GM23338 (cell line): ENCODE results near the gene DENND6A. TPM values are rescaled to one million over a fixed set of nuclear protein-coding genes. Genes with fewer than 3 reads are reported as not detected.

Source experiments
- ATAC-seq: fragments of 200-7000 bp; cut with Tn5 transposase; 3 replicates; pipeline ENCODE4 v1.9.1; 2020
- DNase-seq: peaks from one replicate; pipeline ENCODE4 v3.0.0-alpha.2; 2015; ENCODE audit warnings: low spot score
- H2AFZ ChIP-seq: fragments of 200-600 bp; sonication (generic); 2 replicates; pipeline ENCODE4 v1.8.0; 2016; ENCODE audit warnings: antibody characterized with exemption, mild to moderate bottlenecking, moderate library complexity
- H3F3A ChIP-seq: fragments of 200-600 bp; sonication (generic); replicated peaks from 2 replicates; pipeline ENCODE4 v1.8.0; 2017; ENCODE audit warnings: antibody characterized with exemption, mixed run types, low read depth
- H3K27ac ChIP-seq: fragments of 200-600 bp; sonication (generic); 2 replicates; pipeline ENCODE4 v1.6.1; 2016; ENCODE audit warnings: low read depth
- H3K27me3 ChIP-seq: fragments of 200-600 bp; sonication (generic); 2 replicates; pipeline ENCODE4 v1.8.0; 2016; ENCODE audit warnings: mild to moderate bottlenecking, mixed run types, moderate library complexity; ENCODE audit not compliant: insufficient read depth
- H3K36me3 ChIP-seq: fragments of 200-600 bp; sonication (generic); 2 replicates; pipeline ENCODE4 v1.8.0; 2016; ENCODE audit warnings: mild to moderate bottlenecking; ENCODE audit not compliant: insufficient read depth
- H3K4me1 ChIP-seq: fragments of 200-600 bp; sonication (generic); 2 replicates; pipeline ENCODE4 v1.8.0; 2016; ENCODE audit warnings: mild to moderate bottlenecking, moderate library complexity; ENCODE audit not compliant: insufficient read depth
- H3K4me2 ChIP-seq: fragments of 200-600 bp; sonication (generic); 2 replicates; pipeline ENCODE4 v1.7.1; 2017; ENCODE audit warnings: mixed run types
- H3K4me3 ChIP-seq: fragments of 200-600 bp; sonication (generic); 2 replicates; pipeline ENCODE4 v1.6.1; 2016; ENCODE audit warnings: mixed run types
- H3K79me2 ChIP-seq: fragments of 200-600 bp; sonication (generic); replicated peaks from 2 replicates; pipeline ENCODE4 v1.8.0; 2017; ENCODE audit warnings: mild to moderate bottlenecking; ENCODE audit not compliant: insufficient read depth
- H3K9me2 ChIP-seq: fragments of 200-600 bp; sonication (generic); 2 replicates; pipeline ENCODE4 v1.8.0; 2017; ENCODE audit not compliant: insufficient read depth
- H4K20me1 ChIP-seq: fragments of 200-600 bp; sonication (generic); replicated peaks from 2 replicates; pipeline ENCODE4 v1.8.0; 2017; ENCODE audit warnings: mild to moderate bottlenecking; ENCODE audit not compliant: insufficient read depth
- H3K27ac Mint-ChIP-seq: 2 replicates; pipeline ENCODE4 v1.8.0; 2020; ENCODE audit warnings: inconsistent platforms, mild to moderate bottlenecking, moderate library complexity, mixed read lengths
- H3K27me3 Mint-ChIP-seq: 3 replicates; pipeline ENCODE4 v1.8.0; 2022; ENCODE audit warnings: low read depth, mild to moderate bottlenecking, moderate library complexity, mixed read lengths, inconsistent platforms; ENCODE audit not compliant: insufficient read depth, poor library complexity
- H3K36me3 Mint-ChIP-seq: 3 replicates; pipeline ENCODE4 v1.8.0; 2021; ENCODE audit warnings: low read depth, mild to moderate bottlenecking, inconsistent platforms, moderate library complexity, mixed read lengths
- H3K4me1 Mint-ChIP-seq: 3 replicates; pipeline ENCODE4 v1.8.0; 2020; ENCODE audit warnings: mild to moderate bottlenecking, inconsistent platforms, mixed read lengths
- H3K4me3 Mint-ChIP-seq: 3 replicates; pipeline ENCODE4 v1.8.0; 2021; ENCODE audit warnings: moderate library complexity, mild to moderate bottlenecking, inconsistent platforms, mixed read lengths
- H3K9me3 Mint-ChIP-seq: 3 replicates; pipeline ENCODE4 v1.8.0; 2020; ENCODE audit warnings: moderate library complexity, mild to moderate bottlenecking, inconsistent platforms, mixed read lengths
- CREB1 ChIP-seq: fragments of 250-450 bp; sonication (Bioruptor Pico); IDR thresholded peaks from 2 replicates; pipeline ENCODE4 v1.5.0; 2020; ENCODE audit warnings: low read depth, mild to moderate bottlenecking, moderate library complexity
- EZH2phosphoT487 ChIP-seq: fragments of 200-600 bp; sonication (generic); IDR thresholded peaks from one replicate; pipeline ENCODE4 v1.8.1; 2018; ENCODE audit warnings: antibody characterized with exemption; ENCODE audit not compliant: unreplicated experiment
- NANOG ChIP-seq: IDR thresholded peaks from 2 replicates; pipeline ENCODE4 v1.6.1; 2016; ENCODE audit warnings: antibody characterized with exemption, borderline replicate concordance
- POLR2AphosphoS5 ChIP-seq: IDR thresholded peaks from 2 replicates; pipeline ENCODE4 v1.6.1; 2016; ENCODE audit warnings: antibody characterized with exemption, low read depth
- STAT1 ChIP-seq: IDR thresholded peaks from one replicate; pipeline ENCODE4 v1.6.1; 2016; ENCODE audit warnings: antibody characterized with exemption; ENCODE audit not compliant: unreplicated experiment
- polyA plus RNA-seq: library from polyadenylated mRNA; unstranded; fragments of >200 nt; fragmentation: Nextera tagmentation; extraction: Ambion mirVana; gene quantifications from 2 replicates; pipeline ENCODE4 v1.2.1, GENCODE V29; 2016
- total RNA-seq: library from RNA; depleted of rRNA; stranded (reverse); fragments of >200 nt; shearing (Covaris generic); gene quantifications from 2 replicates; pipeline ENCODE4 v1.2.3, GENCODE V29; 2014
- TF ChIP-seq, protein P1 (sequence below): fragments of 250-450 bp; sonication (Bioruptor Pico); IDR thresholded peaks from 2 replicates; pipeline ENCODE4 v1.5.0; 2020; ENCODE audit warnings: mild to moderate bottlenecking, moderate library complexity
- TF ChIP-seq, protein P2 (sequence below), 2 experiments: fragments of 200-600 bp in 1 of 2; sonication (generic) in 1 of 2; conservative IDR thresholded peaks; 2 replicates each; pipeline versions ENCODE4 v1.5.1 to v1.6.1; 2016 to 2017; ENCODE audit warnings: antibody characterized with exemption in 2 of 2, low read depth in 2 of 2, mild to moderate bottlenecking in 2 of 2, moderate library complexity in 1 of 2

The DENND6A gene
- total and polyA plus RNA-seq, 2 experiments from 2014 or later, result 7.5 to 17.5 TPM

DNA sequence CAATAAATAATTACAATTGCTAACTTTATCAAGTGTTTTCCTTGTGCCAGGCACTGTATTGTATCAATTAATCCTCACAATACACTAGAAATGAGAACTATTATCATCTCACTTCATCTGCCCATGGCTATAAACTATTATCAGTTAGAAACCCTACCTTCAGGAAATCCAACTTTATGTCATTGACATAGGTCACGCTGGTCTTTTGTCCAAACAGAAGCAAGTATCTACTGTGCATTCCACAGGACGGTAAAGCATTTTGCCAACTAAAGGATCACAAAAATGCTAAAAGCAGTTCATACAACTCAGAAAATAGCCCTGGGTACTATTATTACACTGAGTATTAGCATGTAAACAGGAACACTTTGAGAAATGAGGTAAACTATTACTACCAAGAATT, 9.6 kb downstream of the DENND6A start (continued):
- TF ChIP-seq, protein P1, sequence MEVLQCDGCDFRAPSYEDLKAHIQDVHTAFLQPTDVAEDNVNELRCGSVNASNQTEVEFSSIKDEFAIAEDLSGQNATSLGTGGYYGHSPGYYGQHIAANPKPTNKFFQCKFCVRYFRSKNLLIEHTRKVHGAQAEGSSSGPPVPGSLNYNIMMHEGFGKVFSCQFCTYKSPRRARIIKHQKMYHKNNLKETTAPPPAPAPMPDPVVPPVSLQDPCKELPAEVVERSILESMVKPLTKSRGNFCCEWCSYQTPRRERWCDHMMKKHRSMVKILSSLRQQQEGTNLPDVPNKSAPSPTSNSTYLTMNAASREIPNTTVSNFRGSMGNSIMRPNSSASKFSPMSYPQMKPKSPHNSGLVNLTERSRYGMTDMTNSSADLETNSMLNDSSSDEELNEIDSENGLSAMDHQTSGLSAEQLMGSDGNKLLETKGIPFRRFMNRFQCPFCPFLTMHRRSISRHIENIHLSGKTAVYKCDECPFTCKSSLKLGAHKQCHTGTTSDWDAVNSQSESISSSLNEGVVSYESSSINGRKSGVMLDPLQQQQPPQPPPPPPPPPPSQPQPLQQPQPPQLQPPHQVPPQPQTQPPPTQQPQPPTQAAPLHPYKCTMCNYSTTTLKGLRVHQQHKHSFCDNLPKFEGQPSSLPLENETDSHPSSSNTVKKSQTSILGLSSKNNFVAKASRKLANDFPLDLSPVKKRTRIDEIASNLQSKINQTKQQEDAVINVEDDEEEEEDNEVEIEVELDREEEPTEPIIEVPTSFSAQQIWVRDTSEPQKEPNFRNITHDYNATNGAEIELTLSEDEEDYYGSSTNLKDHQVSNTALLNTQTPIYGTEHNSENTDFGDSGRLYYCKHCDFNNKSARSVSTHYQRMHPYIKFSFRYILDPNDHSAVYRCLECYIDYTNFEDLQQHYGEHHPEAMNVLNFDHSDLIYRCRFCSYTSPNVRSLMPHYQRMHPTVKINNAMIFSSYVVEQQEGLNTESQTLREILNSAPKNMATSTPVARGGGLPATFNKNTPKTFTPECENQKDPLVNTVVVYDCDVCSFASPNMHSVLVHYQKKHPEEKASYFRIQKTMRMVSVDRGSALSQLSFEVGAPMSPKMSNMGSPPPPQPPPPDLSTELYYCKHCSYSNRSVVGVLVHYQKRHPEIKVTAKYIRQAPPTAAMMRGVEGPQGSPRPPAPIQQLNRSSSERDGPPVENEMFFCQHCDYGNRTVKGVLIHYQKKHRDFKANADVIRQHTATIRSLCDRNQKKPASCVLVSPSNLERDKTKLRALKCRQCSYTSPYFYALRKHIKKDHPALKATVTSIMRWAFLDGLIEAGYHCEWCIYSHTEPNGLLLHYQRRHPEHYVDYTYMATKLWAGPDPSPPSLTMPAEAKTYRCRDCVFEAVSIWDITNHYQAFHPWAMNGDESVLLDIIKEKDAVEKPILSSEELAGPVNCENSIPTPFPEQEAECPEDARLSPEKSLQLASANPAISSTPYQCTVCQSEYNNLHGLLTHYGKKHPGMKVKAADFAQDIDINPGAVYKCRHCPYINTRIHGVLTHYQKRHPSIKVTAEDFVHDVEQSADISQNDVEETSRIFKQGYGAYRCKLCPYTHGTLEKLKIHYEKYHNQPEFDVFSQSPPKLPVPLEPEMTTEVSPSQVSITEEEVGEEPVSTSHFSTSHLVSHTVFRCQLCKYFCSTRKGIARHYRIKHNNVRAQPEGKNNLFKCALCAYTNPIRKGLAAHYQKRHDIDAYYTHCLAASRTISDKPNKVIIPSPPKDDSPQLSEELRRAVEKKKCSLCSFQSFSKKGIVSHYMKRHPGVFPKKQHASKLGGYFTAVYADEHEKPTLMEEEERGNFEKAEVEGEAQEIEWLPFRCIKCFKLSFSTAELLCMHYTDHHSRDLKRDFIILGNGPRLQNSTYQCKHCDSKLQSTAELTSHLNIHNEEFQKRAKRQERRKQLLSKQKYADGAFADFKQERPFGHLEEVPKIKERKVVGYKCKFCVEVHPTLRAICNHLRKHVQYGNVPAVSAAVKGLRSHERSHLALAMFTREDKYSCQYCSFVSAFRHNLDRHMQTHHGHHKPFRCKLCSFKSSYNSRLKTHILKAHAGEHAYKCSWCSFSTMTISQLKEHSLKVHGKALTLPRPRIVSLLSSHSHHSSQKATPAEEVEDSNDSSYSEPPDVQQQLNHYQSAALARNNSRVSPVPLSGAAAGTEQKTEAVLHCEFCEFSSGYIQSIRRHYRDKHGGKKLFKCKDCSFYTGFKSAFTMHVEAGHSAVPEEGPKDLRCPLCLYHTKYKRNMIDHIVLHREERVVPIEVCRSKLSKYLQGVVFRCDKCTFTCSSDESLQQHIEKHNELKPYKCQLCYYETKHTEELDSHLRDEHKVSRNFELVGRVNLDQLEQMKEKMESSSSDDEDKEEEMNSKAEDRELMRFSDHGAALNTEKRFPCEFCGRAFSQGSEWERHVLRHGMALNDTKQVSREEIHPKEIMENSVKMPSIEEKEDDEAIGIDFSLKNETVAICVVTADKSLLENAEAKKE (CRISPR knock-in tag), result no peak
- TF ChIP-seq STAT1 (no peak), CREB1 (CRISPR knock-in tag) (no peak), EZH2phosphoT487 (no peak), POLR2AphosphoS5 (no peak)

DNA sequence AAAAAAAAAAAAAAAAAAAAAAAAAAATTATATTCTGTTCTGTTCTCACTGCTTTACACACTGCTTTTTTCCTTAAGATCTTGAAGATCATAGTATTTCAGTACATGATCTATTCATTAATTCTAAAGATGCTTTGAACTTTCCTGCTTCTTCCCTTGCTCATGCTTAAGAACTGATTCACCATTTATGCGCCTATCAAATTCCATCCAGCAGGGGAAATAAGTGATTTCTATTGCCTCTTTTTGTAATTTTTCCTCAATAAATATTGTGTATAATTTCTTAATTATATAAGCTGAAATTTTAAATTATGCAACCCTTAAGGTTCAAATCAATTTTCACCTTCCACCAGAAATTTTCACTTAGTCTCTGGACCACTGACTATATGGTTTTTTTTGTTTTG, 10.6 kb downstream of the DENND6A start:
- Histone ChIP-seq H3K27me3 (no peaks in the 10 kb centered on the region), H2AFZ (no peak overlapping the region), H3K4me2 (no peak overlapping the region), H3F3A (no peaks in the 10 kb centered on the region), H3K36me3 (no peaks in the 10 kb centered on the region), H3K79me2 (peaks cover 27% of the 10 kb centered on the region), H3K4me1 (no peaks in the 10 kb centered on the region), H4K20me1 (no peaks in the 10 kb centered on the region; the same call in 1 of the 2 replicates), H3K27ac (no peak overlapping the region), H3K9me2 (no peaks in the 10 kb centered on the region), H3K4me3 (no peak overlapping the region)
- Mint-ChIP-seq H3K4me3 (no peak overlapping the region), H3K9me3 (no peaks in the 10 kb centered on the region), H3K27me3 (peaks cover 1% of the 10 kb centered on the region), H3K36me3 (no peaks in the 10 kb centered on the region), H3K4me1 (no peaks in the 10 kb centered on the region), H3K27ac (no peak overlapping the region)
- no peak for TF ChIP-seq NANOG
- TF ChIP-seq, protein P2, sequence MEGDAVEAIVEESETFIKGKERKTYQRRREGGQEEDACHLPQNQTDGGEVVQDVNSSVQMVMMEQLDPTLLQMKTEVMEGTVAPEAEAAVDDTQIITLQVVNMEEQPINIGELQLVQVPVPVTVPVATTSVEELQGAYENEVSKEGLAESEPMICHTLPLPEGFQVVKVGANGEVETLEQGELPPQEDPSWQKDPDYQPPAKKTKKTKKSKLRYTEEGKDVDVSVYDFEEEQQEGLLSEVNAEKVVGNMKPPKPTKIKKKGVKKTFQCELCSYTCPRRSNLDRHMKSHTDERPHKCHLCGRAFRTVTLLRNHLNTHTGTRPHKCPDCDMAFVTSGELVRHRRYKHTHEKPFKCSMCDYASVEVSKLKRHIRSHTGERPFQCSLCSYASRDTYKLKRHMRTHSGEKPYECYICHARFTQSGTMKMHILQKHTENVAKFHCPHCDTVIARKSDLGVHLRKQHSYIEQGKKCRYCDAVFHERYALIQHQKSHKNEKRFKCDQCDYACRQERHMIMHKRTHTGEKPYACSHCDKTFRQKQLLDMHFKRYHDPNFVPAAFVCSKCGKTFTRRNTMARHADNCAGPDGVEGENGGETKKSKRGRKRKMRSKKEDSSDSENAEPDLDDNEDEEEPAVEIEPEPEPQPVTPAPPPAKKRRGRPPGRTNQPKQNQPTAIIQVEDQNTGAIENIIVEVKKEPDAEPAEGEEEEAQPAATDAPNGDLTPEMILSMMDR (conservative IDR thresholded peaks at IDR 0.05; ENCODE audit: low read depth in 2 of 2), result peak in 1 of 2 experiments; percentile 24; a peak in 1 of 4 replicates
- ATAC-seq (no peak), DNase-seq (no peak)
